Prostate gland (tissue), 2 donors: ENCODE data around the gene C3orf20. TPM values are rescaled to one million over a fixed set of nuclear protein-coding genes. Genes with fewer than 3 reads are reported as not detected.

Experiments used
- DNase-seq: peaks from one replicate; pipeline ENCODE4 v3.0.0-alpha.2; 2019; ENCODE audit warnings: low spot score
- H3K27ac ChIP-seq, 2 donors: fragments of 200-600 bp; sonication (generic); 2 replicates each; pipeline ENCODE4 v1.5.1; 2017 to 2019
- H3K27me3 ChIP-seq: fragments of 200-600 bp; sonication (generic); replicated peaks from 2 replicates; pipeline ENCODE4 v1.5.1; 2019; ENCODE audit not compliant: insufficient read depth
- H3K36me3 ChIP-seq, 2 donors: fragments of 200-600 bp; sonication (generic); 1 replicate in 1 of 2; 2 replicates in 1 of 2; pipeline versions ENCODE4 v1.5.1 to v1.8.1; 2017 to 2019
- H3K4me1 ChIP-seq: fragments of 200-600 bp; sonication (generic); replicated peaks from 2 replicates; pipeline ENCODE4 v1.5.1; 2019
- H3K4me3 ChIP-seq, 2 donors: fragments of 200-600 bp; sonication (generic); 2 replicates each; pipeline ENCODE4 v1.5.1; 2017 to 2019
- H3K9me3 ChIP-seq: fragments of 200-600 bp; sonication (generic); 2 replicates; pipeline ENCODE4 v1.5.1; 2017
- CTCF ChIP-seq, 4 experiments: fragments of 200-600 bp in 2 of 4; fragments of 450-650 bp in 2 of 4; sonication (generic) in 2 of 4; IDR thresholded peaks; 1 replicate in 3 of 4; 2 replicates in 1 of 4; pipeline ENCODE4 v1.5.1; 2016 to 2019; ENCODE audit warnings: antibody characterized with exemption in 4 of 4, mild to moderate bottlenecking in 2 of 4, moderate library complexity in 2 of 4
- POLR2A ChIP-seq: fragments of 450-650 bp; IDR thresholded peaks from one replicate; pipeline ENCODE4 v1.6.1; 2016; ENCODE audit warnings: antibody characterized with exemption, mild to moderate bottlenecking
- POLR2AphosphoS5 ChIP-seq: sonication (generic); formaldehyde crosslinking; IDR thresholded peaks from one replicate; pipeline ENCODE4 v1.6.1; 2017; ENCODE audit warnings: antibody characterized with exemption
- WGBS: methylation state at CpG from one replicate; pipeline ENCODE4 v1.1.5; 2018; 5-methylcytosine and 5-hydroxymethylcytosine counted together
- intact Hi-C: fragments of 100-400 bp; cut with DNase I; formaldehyde crosslinking; loops from one replicate; pipeline ENCODE4 v1.14.2; 2022
- total RNA-seq, 2 donors: library from RNA; depleted of rRNA; stranded (reverse); fragments of >200 nt; gene quantifications; one replicate each; pipeline ENCODE4 v1.1.0, GENCODE V29; 2016

Gene C3orf20
- total RNA-seq = under 1 TPM in 1 of 2 donors, not detected in 1; 0.28 TPM

- no peaks in the 10 kb centered on the region for H3K4me1 ChIP-seq
- no peak within 1 kb of the TSS for H3K27ac ChIP-seq
- WGBS = 33% methylated on average over 7 of the region's 7 CpGs
- no peak within 1 kb of the TSS for H3K4me3 ChIP-seq
- H3K27me3 ChIP-seq = no peaks in the 10 kb centered on the region
- intact Hi-C loops = loop anchor here (2.0 kb wide), 1 partner anchor 246 kb away; no protein-coding TSS in a partner anchor
- no peaks in the 10 kb centered on the region for H3K9me3 ChIP-seq
- peaks cover 9 to 14% of the 10 kb centered on the region in 2 donors for H3K36me3 ChIP-seq
- no peak for DNase-seq
- TF ChIP-seq CTCF (IDR thresholded peaks at IDR 0.05) (no peak), POLR2AphosphoS5 (no peak), POLR2A (no peak)
Observed at GRCh38 chr3:14674841-14675240, at the start of gene C3orf20. Gene C3orf20 (plus strand): TSS chr3:14675141. CDS start chr3:14682714, 7,573 bp downstream.

GRCh38 chr3:14625443-14625842 is 49.5 kb upstream of the C3orf20 start:
- 87% methylated on average over 6 of the region's 6 CpGs for WGBS
- H3K27ac ChIP-seq = no peak overlapping the region
- no peaks in the 10 kb centered on the region for H3K27me3 ChIP-seq
- intact Hi-C loops = no loop called here
- no peak for TF ChIP-seq POLR2A
- no peak for TF ChIP-seq CTCF (IDR thresholded peaks at IDR 0.05)
- TF ChIP-seq POLR2AphosphoS5 = no peak
- no peaks in the 10 kb centered on the region for H3K9me3 ChIP-seq
- no peak for DNase-seq
- H3K4me3 ChIP-seq = no peak overlapping the region
- no peaks in the 10 kb centered on the region for H3K36me3 ChIP-seq
- H3K4me1 ChIP-seq = peaks cover 5% of the 10 kb centered on the region

GRCh38 chr3:14627815-14628214 is 47.1 kb upstream of the C3orf20 start:
- Histone ChIP-seq H3K4me3 (no peak overlapping the region), H3K27me3 (no peaks in the 10 kb centered on the region), H3K4me1 (peaks cover 5% of the 10 kb centered on the region), H3K36me3 (no peaks in the 10 kb centered on the region), H3K27ac (no peak overlapping the region), H3K9me3 (no peaks in the 10 kb centered on the region)
- TF ChIP-seq POLR2A = no peak
- TF ChIP-seq POLR2AphosphoS5 = no peak
- no peak for TF ChIP-seq CTCF (IDR thresholded peaks at IDR 0.05)
- 87% methylated on average over 6 of the region's 6 CpGs for WGBS
- intact Hi-C loops = no loop called here
- DNase-seq = no peak

GRCh38 chr3:14628406-14628805 is 46.5 kb upstream of the C3orf20 start:
- H3K4me3 ChIP-seq = no peak overlapping the region
- H3K4me1 ChIP-seq = peaks cover 1% of the 10 kb centered on the region
- intact Hi-C loops = no loop called here
- no peak overlapping the region for H3K27ac ChIP-seq
- WGBS = 86% methylated on average over 4 of the region's 4 CpGs
- no peak for DNase-seq
- H3K27me3 ChIP-seq = no peaks in the 10 kb centered on the region
- no peaks in the 10 kb centered on the region for H3K36me3 ChIP-seq
- no peaks in the 10 kb centered on the region for H3K9me3 ChIP-seq
- TF ChIP-seq POLR2A (no peak), CTCF (IDR thresholded peaks at IDR 0.05) (no peak), POLR2AphosphoS5 (no peak)

- H3K27me3 ChIP-seq = no peaks in the 10 kb centered on the region
- H3K36me3 ChIP-seq = no peaks in the 10 kb centered on the region
- no peak overlapping the region for H3K4me3 ChIP-seq
- TF ChIP-seq POLR2AphosphoS5 (no peak), POLR2A (no peak), CTCF (IDR thresholded peaks at IDR 0.05) (no peak)
- no peak for DNase-seq
- H3K4me1 ChIP-seq = no peaks in the 10 kb centered on the region
- H3K27ac ChIP-seq = no peak overlapping the region
- 80% methylated on average over 9 of the region's 9 CpGs for WGBS
- no peaks in the 10 kb centered on the region for H3K9me3 ChIP-seq
- intact Hi-C loops = no loop called here
Observed at GRCh38 chr3:14630404-14631100, 44.4 kb upstream of the C3orf20 start.
